Kidney epithelial cell (primary cell): ENCODE data around the gene UROC1. TPM values are rescaled to one million over a fixed set of nuclear protein-coding genes. Genes with fewer than 3 reads are reported as not detected.

Source experiments
- DNase-seq: peaks from one replicate; pipeline ENCODE4 v3.0.0-alpha.2; 2010; ENCODE audit warnings: low read depth
- H3K27me3 ChIP-seq: 2 replicates; pipeline ENCODE4 v1.6.0; 2011; ENCODE audit warnings: low read length; ENCODE audit not compliant: control insufficient read depth, insufficient read depth
- H3K36me3 ChIP-seq: 2 replicates; pipeline ENCODE4 v1.5.1; 2011; ENCODE audit warnings: low read length; ENCODE audit not compliant: control insufficient read depth, insufficient read depth
- H3K4me3 ChIP-seq: 2 replicates; pipeline ENCODE4 v1.5.1; 2011; ENCODE audit warnings: low read depth, mild to moderate bottlenecking, control low read depth, low read length
- CTCF ChIP-seq: IDR thresholded peaks from 2 replicates; pipeline ENCODE4 v1.5.1; 2011; ENCODE audit warnings: mild to moderate bottlenecking, moderate library complexity, low read length, control low read depth, inconsistent platforms; ENCODE audit not compliant: insufficient read depth, poor library complexity, severe bottlenecking
- total RNA-seq: library from RNA; depleted of rRNA; stranded (reverse); fragments of >200 nt; gene quantifications from 2 replicates; pipeline ENCODE4 v1.2.3, GENCODE V29; 2015

The UROC1 gene
- total RNA-seq, 1 donor from 2014 or later: not detected

- no peak for TF ChIP-seq CTCF
- Histone ChIP-seq H3K4me3 (no peak overlapping the region), H3K27me3 (peaks cover 2% of the 10 kb centered on the region), H3K36me3 (no peaks in the 10 kb centered on the region)
- DNase-seq: no peak
Measured at GRCh38 chr3:126512026-126512425, 5.5 kb downstream of the UROC1 start.

- no peak for DNase-seq
- Histone ChIP-seq H3K36me3 (no peaks in the 10 kb centered on the region), H3K4me3 (no peak overlapping the region), H3K27me3 (peaks cover 2% of the 10 kb centered on the region)
- no peak for TF ChIP-seq CTCF
Measured at GRCh38 chr3:126511291-126511690, 6.3 kb downstream of the UROC1 start.

GRCh38 chr3:126510308-126510910 lies 7.2 kb downstream of the UROC1 start:
- TF ChIP-seq CTCF: no peak
- peaks cover 2% of the 10 kb centered on the region for H3K27me3 ChIP-seq
- no peaks in the 10 kb centered on the region for H3K36me3 ChIP-seq
- H3K4me3 ChIP-seq: no peak overlapping the region
- no peak for DNase-seq

GRCh38 chr3:126509597-126510307 lies 7.8 kb downstream of the UROC1 start:
- DNase-seq: no peak
- no peak for TF ChIP-seq CTCF
- peaks cover 2% of the 10 kb centered on the region for H3K27me3 ChIP-seq

GRCh38 chr3:126508564-126508964 lies 9.0 kb downstream of the UROC1 start:
- no peaks in the 10 kb centered on the region for H3K36me3 ChIP-seq
- no peak for TF ChIP-seq CTCF
- H3K4me3 ChIP-seq: no peak overlapping the region
- peaks cover 5% of the 10 kb centered on the region for H3K27me3 ChIP-seq
- no peak for DNase-seq

More at GRCh38 chr3:126509597-126510307, 7.8 kb downstream of the UROC1 start:
- no peak overlapping the region for H3K4me3 ChIP-seq
- no peaks in the 10 kb centered on the region for H3K36me3 ChIP-seq
